Right atrium auricular region (tissue), 2 donors: ENCODE results near the gene WWOX. TPM values are rescaled to one million over a fixed set of nuclear protein-coding genes. Genes with fewer than 3 reads are reported as not detected.

Source experiments
- DNase-seq: peaks from one replicate; pipeline ENCODE4 v3.0.0-alpha.2; 2019; ENCODE audit warnings: low spot score
- H3K27ac ChIP-seq, 2 donors: fragments of 200-600 bp; sonication (generic); 1 replicate in 1 of 2; 2 replicates in 1 of 2; pipeline ENCODE4 v1.5.1; 2016 to 2019
- H3K27me3 ChIP-seq, 2 donors: fragments of 200-600 bp; sonication (generic); one replicate each; pipeline versions ENCODE4 v1.5.1 to v1.6.0; 2017 to 2019
- H3K36me3 ChIP-seq: fragments of 200-600 bp; sonication (generic); one replicate; pipeline ENCODE4 v1.5.1; 2016
- H3K4me1 ChIP-seq, 2 donors: fragments of 200-600 bp; sonication (generic); one replicate each; pipeline versions ENCODE4 v1.5.1 to v1.6.0; 2017 to 2019
- H3K4me3 ChIP-seq, 2 donors: fragments of 200-600 bp; sonication (generic); 1 replicate in 1 of 2; 2 replicates in 1 of 2; pipeline ENCODE4 v1.5.1; 2017 to 2019; ENCODE audit warnings: mild to moderate bottlenecking in 1 of 2, moderate library complexity in 1 of 2
- H3K9me3 ChIP-seq, 2 donors: fragments of 200-600 bp; sonication (generic); one replicate each; pipeline ENCODE4 v1.5.1; 2019
- CTCF ChIP-seq, 2 donors: fragments of 200-600 bp; sonication (generic); IDR thresholded peaks; one replicate each; pipeline ENCODE4 v1.5.1; 2019; ENCODE audit warnings: antibody characterized with exemption in 2 of 2
- total RNA-seq, 2 donors: library from RNA; depleted of rRNA; stranded (reverse); fragments of >200 nt; gene quantifications; one replicate each; pipeline ENCODE4 v1.1.0, GENCODE V29; 2016

The WWOX gene
- total RNA-seq, 2 donors from 2014 or later = 14.8 to 20.8 TPM

GRCh38 chr16:79001156-79001967 lies 901.9 kb downstream of the WWOX start:
- Histone ChIP-seq H3K27ac (no peak overlapping the region), H3K4me1 (no peaks in the 10 kb centered on the region), H3K36me3 (no peaks in the 10 kb centered on the region), H3K4me3 (no peak overlapping the region), H3K27me3 (no peaks in the 10 kb centered on the region), H3K9me3 (no peaks in the 10 kb centered on the region)
- TF ChIP-seq CTCF (IDR thresholded peaks at IDR 0.05) = no peak
- DNase-seq = no peak

- Histone ChIP-seq H3K36me3 (no peaks in the 10 kb centered on the region), H3K9me3 (no peaks in the 10 kb centered on the region), H3K4me1 (no peaks in the 10 kb centered on the region), H3K27ac (no peak overlapping the region), H3K27me3 (no peaks in the 10 kb centered on the region), H3K4me3 (no peak overlapping the region)
- no peak for TF ChIP-seq CTCF (IDR thresholded peaks at IDR 0.05)
- DNase-seq = no peak
Measured at GRCh38 chr16:79003026-79003609, 903.7 kb downstream of the WWOX start.

GRCh38 chr16:79004309-79004708 lies 904.9 kb downstream of the WWOX start:
- H3K27ac ChIP-seq = no peak overlapping the region
- DNase-seq = no peak
- no peaks in the 10 kb centered on the region for H3K4me1 ChIP-seq
- no peak for TF ChIP-seq CTCF (IDR thresholded peaks at IDR 0.05)
- H3K9me3 ChIP-seq = no peaks in the 10 kb centered on the region
- no peaks in the 10 kb centered on the region for H3K36me3 ChIP-seq
- H3K27me3 ChIP-seq = no peaks in the 10 kb centered on the region
- no peak overlapping the region for H3K4me3 ChIP-seq

- Histone ChIP-seq H3K36me3 (no peaks in the 10 kb centered on the region), H3K9me3 (no peaks in the 10 kb centered on the region), H3K4me3 (no peak overlapping the region), H3K4me1 (no peaks in the 10 kb centered on the region), H3K27me3 (no peaks in the 10 kb centered on the region), H3K27ac (no peak overlapping the region)
- DNase-seq = no peak
- TF ChIP-seq CTCF (IDR thresholded peaks at IDR 0.05) = no peak
Measured at GRCh38 chr16:79005096-79005495, 905.6 kb downstream of the WWOX start.

- Histone ChIP-seq H3K4me1 (no peaks in the 10 kb centered on the region), H3K4me3 (no peak overlapping the region), H3K27ac (no peak overlapping the region), H3K36me3 (no peaks in the 10 kb centered on the region), H3K9me3 (no peaks in the 10 kb centered on the region), H3K27me3 (no peaks in the 10 kb centered on the region)
- no peak for DNase-seq
- TF ChIP-seq CTCF (IDR thresholded peaks at IDR 0.05) = no peak
Measured at GRCh38 chr16:79006206-79006605, 906.8 kb downstream of the WWOX start.
